Activated T-cell treated with anti-CD3 and anti-CD28 coated beads, Interleukin-2, amount 50 U/mL, for 72 hours (primary cell): ENCODE results near the gene SLTM. TPM values are rescaled to one million over a fixed set of nuclear protein-coding genes. Genes with fewer than 3 reads are reported as not detected.
"Not testable (repeated sequence)": the region's sequence is repeated elsewhere in the genome, so short reads cannot be mapped to it uniquely, and the experiment has no call there.

Experiments used
- ATAC-seq, 2 donors: fragments of 150-1000 bp; cut with Tn5 transposase; replicated peaks in 1 of 2; 2 replicates each; pipeline ENCODE4 v1.10.0; 2021; ENCODE audit warnings: moderate library complexity in 2 of 2, mild to moderate bottlenecking in 1 of 2
- DNase-seq, 2 donors: peaks; one replicate each; pipeline ENCODE4 v3.0.0; 2021 to 2022; ENCODE audit warnings: mixed read lengths in 1 of 2
- H3K27ac Mint-ChIP-seq: one replicate; pipeline ENCODE4 v1.8.0; 2022; ENCODE audit warnings: mild to moderate bottlenecking, moderate library complexity, mixed read lengths
- H3K27me3 Mint-ChIP-seq: one replicate; pipeline ENCODE4 v1.8.0; 2022; ENCODE audit warnings: low read depth, mixed read lengths
- H3K36me3 Mint-ChIP-seq, 2 donors: one replicate each; pipeline ENCODE4 v1.8.0; 2022; ENCODE audit warnings: mixed read lengths in 2 of 2, mild to moderate bottlenecking in 1 of 2; ENCODE audit not compliant: insufficient read depth in 2 of 2
- H3K4me1 Mint-ChIP-seq: one replicate; pipeline ENCODE4 v1.8.0; 2022; ENCODE audit warnings: low read depth, mixed read lengths
- H3K4me3 Mint-ChIP-seq, 2 donors: one replicate each; pipeline ENCODE4 v1.8.0; 2022; ENCODE audit warnings: mild to moderate bottlenecking in 2 of 2, mixed read lengths in 2 of 2, moderate library complexity in 2 of 2
- H3K9me3 Mint-ChIP-seq, 2 donors: one replicate each; pipeline ENCODE4 v1.8.0; 2022; ENCODE audit warnings: mixed read lengths in 2 of 2
- total RNA-seq, 2 donors: library from RNA; stranded (reverse); gene quantifications; one replicate each; pipeline ENCODE4 v1.2.3, GENCODE V29; 2022

SLTM gene
- total RNA-seq, 2 donors from 2014 or later, result 114 to 115 TPM

GRCh38 chr15:58882243-58882642, 51.2 kb downstream of the SLTM start:
- H3K27me3 Mint-ChIP-seq, result no peaks in the 10 kb centered on the region
- H3K4me3 Mint-ChIP-seq, result no peak overlapping the region
- no peak overlapping the region for H3K27ac Mint-ChIP-seq
- no peak for ATAC-seq
- no peaks in the 10 kb centered on the region for H3K9me3 Mint-ChIP-seq
- no peak for DNase-seq
- H3K36me3 Mint-ChIP-seq, result peaks cover 25 to 59% of the 10 kb centered on the region in 2 donors
- no peaks in the 10 kb centered on the region for H3K4me1 Mint-ChIP-seq

GRCh38 chr15:58880320-58880719, 53.2 kb downstream of the SLTM start:
- Mint-ChIP-seq H3K27ac (no peak overlapping the region), H3K9me3 (no peaks in the 10 kb centered on the region), H3K4me3 (no peak overlapping the region), H3K4me1 (no peaks in the 10 kb centered on the region), H3K36me3 (peaks cover 24 to 47% of the 10 kb centered on the region in 2 donors), H3K27me3 (no peaks in the 10 kb centered on the region)
- DNase-seq (no peak), ATAC-seq (no peak)

GRCh38 chr15:58877999-58878825, 55.3 kb downstream of the SLTM start:
- DNase-seq, result no peak
- Mint-ChIP-seq H3K27me3 (no peaks in the 10 kb centered on the region), H3K4me1 (no peaks in the 10 kb centered on the region)

GRCh38 chr15:58876306-58877106, 57.0 kb downstream of the SLTM start:
- no peak for ATAC-seq
- peak overlapping the region; percentile 42 for H3K27ac Mint-ChIP-seq
- peaks cover 11 to 23% of the 10 kb centered on the region in 2 donors for H3K36me3 Mint-ChIP-seq
- H3K9me3 Mint-ChIP-seq, result no peaks in the 10 kb centered on the region
- no peaks in the 10 kb centered on the region for H3K27me3 Mint-ChIP-seq
- no peaks in the 10 kb centered on the region for H3K4me1 Mint-ChIP-seq
- DNase-seq, result no peak
- no peak overlapping the region for H3K4me3 Mint-ChIP-seq

More at GRCh38 chr15:58877999-58878825, 55.3 kb downstream of the SLTM start:
- ATAC-seq, result no peak
- Mint-ChIP-seq H3K27ac (no peak overlapping the region), H3K4me3 (no peak overlapping the region), H3K9me3 (no peaks in the 10 kb centered on the region), H3K36me3 (peaks cover 17 to 32% of the 10 kb centered on the region in 2 donors)

- Mint-ChIP-seq H3K9me3 (no peaks in the 10 kb centered on the region), H3K36me3 (peaks cover 8 to 20% of the 10 kb centered on the region in 2 donors)
- no peak for ATAC-seq
These were observed 58.1 kb downstream of the SLTM start for GRCh38 chr15:58875343-58875742.

DNA sequence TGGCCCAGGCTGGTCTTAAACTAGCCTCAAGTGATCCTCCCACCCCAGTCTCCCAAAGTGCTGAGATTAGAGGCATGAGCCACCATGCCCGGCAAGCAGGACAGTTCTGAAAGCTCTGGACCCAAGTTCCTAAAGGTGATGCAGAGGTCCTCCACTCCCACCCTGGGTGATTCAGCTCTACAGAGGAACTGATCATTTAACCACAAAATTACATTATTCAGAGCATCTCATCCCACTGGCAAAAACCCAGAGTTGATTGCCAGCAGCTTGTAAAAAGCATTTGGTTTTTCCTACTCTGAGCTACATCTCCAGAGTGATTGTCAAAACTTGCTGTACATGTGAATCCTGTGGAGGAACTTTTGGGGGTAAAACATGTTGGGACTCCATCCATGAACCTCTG, 60.2 kb downstream of the SLTM start:
- H3K27ac Mint-ChIP-seq, result no peak overlapping the region
- no peak for ATAC-seq
- H3K4me3 Mint-ChIP-seq, result no peak overlapping the region
- no peak for DNase-seq
- peaks cover 3 to 5% of the 10 kb centered on the region in 2 donors for H3K36me3 Mint-ChIP-seq
- H3K4me1 Mint-ChIP-seq, result no peaks in the 10 kb centered on the region
- H3K27me3 Mint-ChIP-seq, result no peaks in the 10 kb centered on the region
- H3K9me3 Mint-ChIP-seq, result peaks cover 0 to 2% of the 10 kb centered on the region in 2 donors

More at GRCh38 chr15:58875343-58875742, 58.1 kb downstream of the SLTM start:
- Mint-ChIP-seq H3K27ac (no peak overlapping the region), H3K4me3 (no peak overlapping the region), H3K27me3 (no peaks in the 10 kb centered on the region), H3K4me1 (no peaks in the 10 kb centered on the region)
- no peak for DNase-seq

GRCh38 chr15:58870451-58870850, 63.0 kb downstream of the SLTM start:
- H3K36me3 Mint-ChIP-seq, result no peaks in the 10 kb centered on the region
- ATAC-seq (no peak), DNase-seq (no peak)
- H3K27ac Mint-ChIP-seq, result no peak overlapping the region
- H3K4me3 Mint-ChIP-seq, result no peak overlapping the region
- peaks cover 0 to 2% of the 10 kb centered on the region in 2 donors for H3K9me3 Mint-ChIP-seq
- no peaks in the 10 kb centered on the region for H3K27me3 Mint-ChIP-seq
- H3K4me1 Mint-ChIP-seq, result no peaks in the 10 kb centered on the region

DNA sequence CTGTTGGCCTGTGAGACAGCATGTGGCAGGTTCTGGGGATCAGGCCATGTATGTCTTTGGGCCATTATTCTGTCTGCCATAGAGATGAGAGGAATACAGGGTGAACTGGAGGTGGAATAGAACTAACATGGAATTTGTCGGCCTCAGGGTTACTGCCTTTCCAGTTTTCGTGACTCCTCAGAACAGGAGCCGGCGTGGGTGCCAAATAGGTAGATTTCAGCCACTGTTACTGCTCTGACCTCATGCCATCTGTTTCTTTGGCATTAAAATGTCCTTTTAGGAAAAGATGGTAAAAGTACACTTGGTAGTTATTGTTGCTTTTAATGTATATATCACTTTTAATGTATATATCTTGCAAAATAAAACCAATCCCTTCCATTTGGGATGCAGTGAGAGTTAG, 65.6 kb downstream of the SLTM start:
- Mint-ChIP-seq H3K4me3 (no peak overlapping the region), H3K9me3 (peaks cover 0 to 2% of the 10 kb centered on the region in 2 donors), H3K36me3 (no peaks in the 10 kb centered on the region), H3K4me1 (peaks cover 7% of the 10 kb centered on the region), H3K27ac (no peak overlapping the region), H3K27me3 (peaks cover 9% of the 10 kb centered on the region)
- DNase-seq (no peak), ATAC-seq (no peak)

GRCh38 chr15:58865425-58865880, 68.0 kb downstream of the SLTM start:
- H3K4me1 Mint-ChIP-seq, result peaks cover 16% of the 10 kb centered on the region
- no peak overlapping the region for H3K4me3 Mint-ChIP-seq
- peaks cover 9% of the 10 kb centered on the region for H3K27me3 Mint-ChIP-seq
- H3K36me3 Mint-ChIP-seq, result no peaks in the 10 kb centered on the region
- peaks cover 0 to 2% of the 10 kb centered on the region in 2 donors for H3K9me3 Mint-ChIP-seq
- DNase-seq (no peak), ATAC-seq (peak in 1 of 2 donors; percentile 3)
- H3K27ac Mint-ChIP-seq, result no peak overlapping the region

GRCh38 chr15:58864602-58865424, 68.7 kb downstream of the SLTM start:
- Mint-ChIP-seq H3K9me3 (peaks cover 0 to 2% of the 10 kb centered on the region in 2 donors), H3K4me1 (peaks cover 16% of the 10 kb centered on the region), H3K27ac (no peak overlapping the region), H3K36me3 (no peaks in the 10 kb centered on the region), H3K4me3 (peak overlapping the region; percentile 18 to 57), H3K27me3 (peaks cover 9% of the 10 kb centered on the region)
- ATAC-seq (peak; percentile 38 to 39), DNase-seq (peak in 1 of 2 donors; percentile 12)

DNA sequence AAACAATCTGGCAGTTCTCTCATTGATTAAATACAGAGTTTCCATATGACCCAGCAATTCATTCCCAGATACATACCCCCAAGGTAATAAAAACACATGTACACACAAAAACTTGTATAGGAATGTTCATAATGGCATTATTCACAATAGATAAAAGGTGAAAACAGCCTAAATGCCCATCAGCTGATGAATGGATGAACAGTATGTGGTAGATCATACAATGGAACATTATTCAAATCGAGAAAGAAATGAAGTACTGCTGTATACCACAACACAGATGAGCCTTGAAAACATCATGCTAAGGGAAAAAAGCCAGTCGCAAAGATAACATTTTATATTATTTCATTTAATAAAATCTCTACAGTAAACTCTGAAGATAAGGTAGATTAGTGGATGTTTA, 71.2 kb downstream of the SLTM start:
- DNase-seq, result no peak
- ATAC-seq, result peak in 1 of 2 donors; percentile 47
- Mint-ChIP-seq H3K36me3 (no peaks in the 10 kb centered on the region), H3K27ac (no peak overlapping the region), H3K4me1 (peaks cover 16% of the 10 kb centered on the region), H3K27me3 (peaks cover 9% of the 10 kb centered on the region), H3K4me3 (no peak overlapping the region), H3K9me3 (no peaks in the 10 kb centered on the region)

- not testable (repeated sequence) for DNase-seq, H3K4me1 Mint-ChIP-seq, H3K4me3 Mint-ChIP-seq
These were observed 76.9 kb downstream of the SLTM start for GRCh38 chr15:58856621-58857020.

More at GRCh38 chr15:58856621-58857020, 76.9 kb downstream of the SLTM start:
- H3K9me3 Mint-ChIP-seq, H3K36me3 Mint-ChIP-seq, ATAC-seq, H3K27ac Mint-ChIP-seq, H3K27me3 Mint-ChIP-seq: not testable (repeated sequence)
